ENCODE data around the gene XIRP1.

DNA sequence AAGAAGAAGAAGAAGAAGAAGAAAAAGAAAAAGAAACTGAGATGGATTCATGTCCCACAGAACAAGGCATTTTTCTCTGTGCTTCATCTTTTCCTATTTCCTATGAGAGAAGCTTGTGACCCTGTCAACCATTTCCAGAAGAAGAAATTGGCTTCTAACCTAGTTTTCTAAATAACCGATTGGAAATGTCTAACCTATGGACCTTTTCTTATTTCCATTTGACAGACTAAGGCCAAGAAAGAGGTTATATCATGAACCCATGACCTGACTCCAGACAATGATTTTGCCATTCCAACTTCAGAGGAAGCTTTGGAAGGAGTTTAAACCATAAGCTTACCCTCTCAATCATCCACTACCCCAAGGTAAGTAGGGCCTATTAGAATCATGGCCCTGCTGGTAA, 22.7 kb downstream of the XIRP1 start:
- TF ChIP-seq, protein P1, sequence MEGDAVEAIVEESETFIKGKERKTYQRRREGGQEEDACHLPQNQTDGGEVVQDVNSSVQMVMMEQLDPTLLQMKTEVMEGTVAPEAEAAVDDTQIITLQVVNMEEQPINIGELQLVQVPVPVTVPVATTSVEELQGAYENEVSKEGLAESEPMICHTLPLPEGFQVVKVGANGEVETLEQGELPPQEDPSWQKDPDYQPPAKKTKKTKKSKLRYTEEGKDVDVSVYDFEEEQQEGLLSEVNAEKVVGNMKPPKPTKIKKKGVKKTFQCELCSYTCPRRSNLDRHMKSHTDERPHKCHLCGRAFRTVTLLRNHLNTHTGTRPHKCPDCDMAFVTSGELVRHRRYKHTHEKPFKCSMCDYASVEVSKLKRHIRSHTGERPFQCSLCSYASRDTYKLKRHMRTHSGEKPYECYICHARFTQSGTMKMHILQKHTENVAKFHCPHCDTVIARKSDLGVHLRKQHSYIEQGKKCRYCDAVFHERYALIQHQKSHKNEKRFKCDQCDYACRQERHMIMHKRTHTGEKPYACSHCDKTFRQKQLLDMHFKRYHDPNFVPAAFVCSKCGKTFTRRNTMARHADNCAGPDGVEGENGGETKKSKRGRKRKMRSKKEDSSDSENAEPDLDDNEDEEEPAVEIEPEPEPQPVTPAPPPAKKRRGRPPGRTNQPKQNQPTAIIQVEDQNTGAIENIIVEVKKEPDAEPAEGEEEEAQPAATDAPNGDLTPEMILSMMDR (IDR thresholded peaks at IDR 0.05) = no peak
- TF ChIP-seq POLR2AphosphoS5 (IDR thresholded peaks at IDR 0.05; ENCODE audit: insufficient read depth in 1 of 2, low read depth in 1 of 2) = no peak
